GM21423 (cell line): Measurements from ENCODE around the gene CD200R1L.

ENCODE experiments used
- ATAC-seq: cut with Tn5 transposase; IDR thresholded peaks from one replicate; pipeline ENCODE4 v1.9.1; 2021; ENCODE audit warnings: mild to moderate bottlenecking, moderate library complexity; ENCODE audit not compliant: unreplicated experiment

The CD200R1L gene

DNA sequence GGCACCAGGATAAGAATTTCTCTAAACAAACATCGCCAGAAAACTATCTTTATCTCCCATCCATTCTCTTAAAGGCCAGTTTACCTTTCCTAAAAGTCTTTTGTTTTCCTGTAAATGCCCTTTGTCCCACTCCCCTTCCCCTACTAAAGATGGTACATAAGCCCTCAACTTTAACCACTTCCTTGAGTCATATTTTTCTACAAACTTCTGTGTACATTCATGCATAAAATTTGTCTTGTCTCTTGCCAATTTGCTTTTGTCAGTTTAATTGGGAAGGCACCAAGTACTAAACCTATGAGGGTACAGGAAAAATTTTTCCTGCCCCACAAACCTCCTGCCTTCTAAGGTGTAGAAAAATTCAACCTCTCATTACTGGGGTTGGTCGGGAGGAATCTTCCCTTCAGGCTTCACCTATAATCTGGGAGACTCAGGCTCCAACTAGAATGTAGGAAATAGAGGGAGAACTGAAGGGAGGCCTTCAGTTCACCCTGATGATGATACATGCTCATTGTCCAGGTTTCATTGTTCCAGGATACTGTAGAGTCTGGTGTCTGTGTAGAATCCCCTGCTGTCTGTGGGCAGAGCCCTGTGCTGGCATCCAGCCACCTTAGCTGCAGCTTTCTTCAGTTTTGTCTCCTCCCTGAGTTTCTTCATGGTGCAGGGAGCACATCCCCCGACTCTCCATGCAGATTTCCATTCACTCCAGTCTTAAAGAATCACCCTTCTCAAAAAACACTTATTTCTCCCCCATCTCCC, 53.2 kb downstream of the CD200R1L start:
- ATAC-seq: no peak

- ATAC-seq: no peak
Measured at GRCh38 chr3:112791736-112792135, 54.9 kb downstream of the CD200R1L start.

- no peak for ATAC-seq
Measured at GRCh38 chr3:112789787-112790186, 56.9 kb downstream of the CD200R1L start.

DNA sequence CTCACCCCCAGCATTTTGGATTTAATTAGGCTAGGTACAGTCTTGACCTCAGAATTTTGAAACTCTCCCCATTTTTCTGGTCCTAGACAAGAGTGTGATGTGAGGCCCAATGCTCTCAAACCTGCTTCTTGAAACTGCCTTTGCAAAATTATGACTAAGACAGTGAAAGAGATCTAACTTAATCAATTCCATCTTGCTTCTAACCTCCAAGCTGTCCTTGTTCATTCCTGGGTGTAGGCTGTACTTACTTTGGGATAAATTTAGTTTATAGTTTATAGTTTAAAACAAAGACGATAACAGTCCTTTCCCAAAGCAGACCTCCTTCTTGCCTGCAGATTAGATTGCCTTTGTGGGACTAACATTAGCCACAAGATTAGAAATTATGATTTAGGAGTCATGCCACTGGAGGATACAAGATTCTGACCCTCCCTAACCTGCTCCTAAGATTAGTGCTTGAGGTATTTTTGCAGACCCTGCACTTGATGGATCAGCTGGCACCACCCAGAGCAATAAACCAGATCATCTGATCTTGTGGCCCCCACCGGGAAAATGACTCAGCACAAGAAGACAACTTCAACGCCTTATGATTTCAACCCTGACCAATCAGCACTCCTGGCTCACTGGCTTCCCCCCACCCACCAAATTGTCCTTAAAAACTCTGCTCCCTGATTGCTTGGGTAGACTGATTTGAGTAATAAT, 59.6 kb downstream of the CD200R1L start:
- ATAC-seq: no peak

- no peak for ATAC-seq
Measured at GRCh38 chr3:112786002-112786590, 60.6 kb downstream of the CD200R1L start.

GRCh38 chr3:112785321-112786001, 61.2 kb downstream of the CD200R1L start:
- no peak for ATAC-seq

- ATAC-seq: no peak
Measured at GRCh38 chr3:112782491-112782890, 64.2 kb downstream of the CD200R1L start.

DNA sequence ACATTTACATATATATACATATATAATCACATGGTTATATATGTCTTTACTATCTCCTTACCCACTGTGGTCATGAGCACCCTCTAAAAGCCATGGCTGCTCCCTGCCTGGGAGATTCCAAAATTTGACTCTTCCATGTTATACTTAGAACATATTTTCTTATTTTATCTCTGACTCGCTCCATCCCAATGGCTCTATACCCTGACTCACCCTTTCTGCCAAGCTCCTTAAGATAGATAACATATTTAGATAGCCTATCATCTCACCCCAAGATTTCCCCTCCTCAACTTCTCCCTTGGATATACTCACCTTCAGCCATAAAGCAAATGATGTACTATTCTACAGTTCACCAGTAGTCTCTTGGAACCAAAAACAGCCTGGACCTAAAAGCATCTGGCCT, 65.1 kb downstream of the CD200R1L start:
- no peak for ATAC-seq

DNA sequence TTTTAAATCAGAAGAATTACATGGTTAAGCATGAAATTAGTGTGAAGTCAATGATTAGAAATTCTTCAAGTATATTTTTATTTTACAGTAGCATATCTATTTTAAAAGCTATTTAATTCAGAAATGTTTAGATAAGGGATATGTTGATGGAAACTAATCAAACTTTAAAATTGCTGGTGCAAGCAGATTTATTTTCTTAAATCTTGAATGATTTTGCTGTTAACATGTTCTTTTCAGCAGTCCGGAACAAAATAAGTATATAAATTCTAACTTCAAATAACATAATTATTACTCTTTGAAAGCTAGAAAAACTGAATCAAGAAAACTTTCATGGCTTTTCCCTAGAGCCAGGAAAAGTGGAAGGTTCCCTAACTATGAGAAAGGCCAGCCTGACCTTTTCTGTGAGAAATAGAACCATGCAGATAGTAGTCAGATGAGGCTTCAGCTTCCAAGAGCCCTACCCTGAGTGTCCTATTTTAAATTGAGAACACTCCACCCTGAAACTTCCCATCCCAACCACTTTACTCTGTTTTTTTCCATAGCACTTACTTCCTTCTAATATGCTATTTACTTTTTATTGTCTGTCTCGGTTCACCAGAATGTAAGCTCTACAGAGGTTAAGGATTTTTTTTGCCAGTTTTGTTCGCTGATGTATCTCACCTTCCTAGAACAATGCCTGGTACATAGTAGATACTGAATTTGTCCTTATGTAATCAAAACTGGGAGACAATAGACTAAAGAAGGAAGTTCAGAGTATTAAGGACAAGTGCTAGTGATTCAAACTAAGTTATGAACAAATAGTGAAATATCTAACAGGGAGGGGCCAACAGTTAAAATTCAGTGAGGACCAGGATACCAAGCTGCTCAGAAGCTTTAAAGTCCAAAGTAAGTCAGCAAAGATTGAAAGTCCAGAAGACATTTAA, 66.8 kb downstream of the CD200R1L start:
- ATAC-seq: no peak

- no peak for ATAC-seq
Measured at GRCh38 chr3:112779011-112779410, 67.7 kb downstream of the CD200R1L start.

GRCh38 chr3:112778353-112778948, 68.2 kb downstream of the CD200R1L start:
- no peak for ATAC-seq

- ATAC-seq: no peak
Measured at GRCh38 chr3:112777811-112778210, 68.9 kb downstream of the CD200R1L start.

DNA sequence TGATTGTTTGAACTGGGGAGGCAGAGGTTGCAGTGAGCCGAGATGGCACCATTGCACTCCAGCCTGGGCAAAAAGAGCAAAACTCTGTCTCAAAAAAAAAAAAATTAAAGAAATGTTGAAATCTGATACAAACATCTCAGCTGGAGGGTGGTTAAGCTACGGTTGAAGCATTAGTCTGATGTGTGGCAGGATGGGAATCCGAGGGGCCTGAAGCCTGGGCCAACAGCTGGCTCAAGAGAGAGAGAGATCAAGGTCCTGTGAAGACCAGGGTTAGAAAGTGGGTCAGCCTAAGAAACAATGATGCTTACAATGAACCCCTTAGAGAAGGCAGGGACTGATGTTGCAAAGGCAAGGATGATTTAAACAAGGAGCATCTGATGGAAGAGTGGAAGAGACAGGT, 69.8 kb downstream of the CD200R1L start:
- ATAC-seq: no peak

- ATAC-seq: peak; percentile 44
Measured at GRCh38 chr3:112776000-112776399, 70.7 kb downstream of the CD200R1L start.

- ATAC-seq: no peak
Measured at GRCh38 chr3:112775011-112775742, 71.5 kb downstream of the CD200R1L start.

DNA sequence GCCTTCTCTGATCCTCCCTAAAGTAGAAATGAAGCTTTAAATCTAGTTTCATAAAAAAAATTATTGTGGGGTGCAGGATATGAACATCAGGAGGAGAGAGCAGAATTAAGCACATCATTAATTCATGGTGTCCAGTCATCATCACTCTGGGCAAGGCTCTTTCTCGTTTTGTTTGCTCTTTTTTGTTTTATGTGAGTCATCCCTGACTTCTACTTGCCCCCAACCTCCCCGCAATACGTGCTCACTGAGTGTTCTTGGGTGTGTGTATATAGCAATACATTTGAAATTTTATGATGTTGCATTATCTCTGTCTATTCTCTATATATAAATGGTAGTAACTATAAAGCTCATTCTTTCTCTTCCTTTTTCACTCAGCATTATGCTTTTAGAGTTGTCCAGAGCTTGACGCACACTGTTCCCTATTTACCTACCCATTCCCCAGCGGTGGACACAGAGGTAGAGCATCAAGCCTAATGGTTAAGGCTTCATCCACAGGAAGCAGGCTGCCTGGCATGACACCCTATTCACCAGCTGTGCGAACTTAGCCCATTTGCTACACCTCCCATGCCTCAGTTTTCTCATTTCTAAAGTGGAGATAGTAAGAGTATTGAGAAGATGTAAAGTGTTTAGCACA, 72.3 kb downstream of the CD200R1L start:
- ATAC-seq: no peak

- no peak for ATAC-seq
Measured at GRCh38 chr3:112773864-112774263, 72.8 kb downstream of the CD200R1L start.

GRCh38 chr3:112770951-112771350, 75.7 kb downstream of the CD200R1L start:
- ATAC-seq: no peak
